IMR-90 (cell line): ENCODE measurements around the gene PTPRO. TPM values are rescaled to one million over a fixed set of nuclear protein-coding genes. Genes with fewer than 3 reads are reported as not detected.

Source experiments
- ATAC-seq: fragments of 200-7000 bp; cut with Tn5 transposase; 2 replicates; pipeline ENCODE4 v1.9.1; 2020; ENCODE audit warnings: low read depth, mild to moderate bottlenecking, moderate library complexity
- BruUV-seq: library from RNA; stranded (reverse); fragments of 400-500 nt; replicated peaks from 2 replicates; lab custom pipeline; 2021; lab: Mats Ljungman, UMichigan
- CTCF ChIA-PET: fragments of 300-600 bp; formaldehyde crosslinking; extraction: SDS; loops from one replicate; lab custom pipeline; 2021; ENCODE audit warnings: antibody characterized with exemption; lab: Yijun Ruan, JAX
- POLR2A ChIA-PET: fragments of 300-600 bp; sonication (Branson Sonifier 250); formaldehyde crosslinking; loops from one replicate; lab custom pipeline; 2022; ENCODE audit warnings: antibody characterized with exemption; ENCODE audit not compliant: unreplicated experiment; lab: Charles Lee
- DNase-seq: peaks from one replicate; pipeline ENCODE4 v3.0.0; 2013
- H2AFZ ChIP-seq: replicated peaks from 2 replicates; pipeline ENCODE3; 2013; ENCODE audit warnings: low read length, mild to moderate bottlenecking; ENCODE audit not compliant: poor library complexity
- H2AK5ac ChIP-seq: 2 replicates; pipeline ENCODE4 v1.6.1; 2013; ENCODE audit warnings: low read depth, low read length, inconsistent platforms
- H2AK9ac ChIP-seq: replicated peaks from 2 replicates; pipeline ENCODE3; 2013; ENCODE audit warnings: mild to moderate bottlenecking, low read depth, low read length, moderate library complexity; ENCODE audit not compliant: poor library complexity
- H2BK120ac ChIP-seq: 2 replicates; pipeline ENCODE4 v1.6.1; 2013; ENCODE audit warnings: low read depth, low read length, inconsistent platforms
- H2BK15ac ChIP-seq: 3 replicates; pipeline ENCODE4 v1.6.1; 2013; ENCODE audit warnings: low read depth, low read length, inconsistent platforms
- H2BK20ac ChIP-seq: 2 replicates; pipeline ENCODE4 v1.6.1; 2013; ENCODE audit warnings: low read depth, mild to moderate bottlenecking, inconsistent platforms, low read length, moderate library complexity
- H2BK5ac ChIP-seq: 2 replicates; pipeline ENCODE4 v1.6.1; 2013; ENCODE audit warnings: mild to moderate bottlenecking, low read depth, low read length, inconsistent platforms; ENCODE audit not compliant: poor library complexity, severe bottlenecking
- H3K14ac ChIP-seq: replicated peaks from 2 replicates; pipeline ENCODE4 v1.6.1; 2013; ENCODE audit warnings: low read depth, low read length, inconsistent platforms
- H3K18ac ChIP-seq: 2 replicates; pipeline ENCODE4 v1.6.1; 2013; ENCODE audit warnings: low read depth, low read length, control low read depth
- H3K23ac ChIP-seq: 2 replicates; pipeline ENCODE4 v1.6.1; 2013; ENCODE audit warnings: low read depth, low read length, inconsistent platforms
- H3K27ac ChIP-seq: 2 replicates; pipeline ENCODE4 v1.5.1; 2013; ENCODE audit warnings: mild to moderate bottlenecking, control low read depth, low read length; ENCODE audit not compliant: insufficient read depth
- H3K27me3 ChIP-seq: 2 replicates; pipeline ENCODE4 v1.6.1; 2013; ENCODE audit warnings: low read length; ENCODE audit not compliant: control insufficient read depth, insufficient read depth
- H3K36me3 ChIP-seq: 2 replicates; pipeline ENCODE4 v1.6.1; 2013; ENCODE audit warnings: low read length, mixed read lengths; ENCODE audit not compliant: control insufficient read depth, insufficient read depth
- H3K4ac ChIP-seq: 2 replicates; pipeline ENCODE4 v1.6.1; 2013; ENCODE audit warnings: low read depth, low read length, inconsistent platforms
- H3K4me1 ChIP-seq: 2 replicates; pipeline ENCODE4 v1.6.1; 2013; ENCODE audit warnings: low read length, mixed read lengths; ENCODE audit not compliant: control insufficient read depth, insufficient read depth
- H3K4me2 ChIP-seq: 2 replicates; pipeline ENCODE4 v1.6.1; 2013; ENCODE audit warnings: low read depth, mild to moderate bottlenecking, control low read depth, low read length, moderate library complexity
- H3K4me3 ChIP-seq: 2 replicates; pipeline ENCODE4 v1.5.1; 2013; ENCODE audit warnings: low read depth, mild to moderate bottlenecking, control low read depth, low read length, moderate library complexity; ENCODE audit not compliant: insufficient read depth
- H3K56ac ChIP-seq: 2 replicates; pipeline ENCODE4 v1.6.1; 2013; ENCODE audit warnings: low read length, inconsistent platforms; ENCODE audit not compliant: insufficient read depth; ENCODE audit errors: extremely low read depth
- H3K79me1 ChIP-seq, 2 experiments: 2 replicates each; pipeline ENCODE4 v1.6.1; 2013; ENCODE audit warnings: low read length in 2 of 2, inconsistent platforms in 1 of 2, low read depth in 1 of 2
- H3K9ac ChIP-seq: 2 replicates; pipeline ENCODE4 v1.6.1; 2013; ENCODE audit warnings: low read depth, low read length, control low read depth
- H3K9me1 ChIP-seq: 2 replicates; pipeline ENCODE4 v1.6.1; 2013; ENCODE audit warnings: low read length, inconsistent platforms; ENCODE audit not compliant: insufficient read depth
- H3K9me3 ChIP-seq: 2 replicates; pipeline ENCODE4 v1.6.1; 2013; ENCODE audit warnings: low read length; ENCODE audit not compliant: control insufficient read depth, insufficient read depth
- H4K20me1 ChIP-seq: 2 replicates; pipeline ENCODE4 v1.6.1; 2013; ENCODE audit warnings: low read length, inconsistent platforms; ENCODE audit not compliant: insufficient read depth
- H4K5ac ChIP-seq: 2 replicates; pipeline ENCODE4 v1.6.1; 2013; ENCODE audit warnings: mild to moderate bottlenecking, low read depth, low read length, control low read depth
- H4K8ac ChIP-seq, 2 experiments: 2 replicates each; pipeline ENCODE4 v1.6.1; 2013; ENCODE audit warnings: low read depth in 2 of 2, low read length in 2 of 2, control low read depth in 1 of 2, inconsistent platforms in 1 of 2
- H4K91ac ChIP-seq: 2 replicates; pipeline ENCODE4 v1.6.1; 2013; ENCODE audit warnings: low read depth, low read length, inconsistent platforms; ENCODE audit not compliant: insufficient read depth
- BHLHE40 ChIP-seq: fragments of 150-350 bp; IDR thresholded peaks from 2 replicates; pipeline ENCODE4 v1.6.1; 2016; ENCODE audit warnings: mild to moderate bottlenecking, low read depth, low read length
- CEBPB ChIP-seq: IDR thresholded peaks from 2 replicates; pipeline ENCODE4 v1.6.1; 2012; ENCODE audit warnings: low read depth, low read length, improper control_type of control experiment
- CHD1 ChIP-seq: IDR thresholded peaks from 2 replicates; pipeline ENCODE4 v1.6.1; 2012; ENCODE audit warnings: low read depth, low read length, improper control_type of control experiment
- FOS ChIP-seq: fragments of 150-350 bp; IDR thresholded peaks from 2 replicates; pipeline ENCODE4 v1.6.1; 2016; ENCODE audit warnings: low read depth, low read length
- MAFK ChIP-seq: IDR thresholded peaks from 2 replicates; pipeline ENCODE4 v1.6.1; 2012; ENCODE audit warnings: low read depth, low read length, improper control_type of control experiment
- MAZ ChIP-seq: IDR thresholded peaks from 2 replicates; pipeline ENCODE4 v1.6.1; 2012; ENCODE audit warnings: low read depth, mild to moderate bottlenecking, low read length, improper control_type of control experiment, moderate library complexity, borderline replicate concordance
- MXI1 ChIP-seq: IDR thresholded peaks from 2 replicates; pipeline ENCODE4 v1.6.1; 2012; ENCODE audit warnings: low read depth, mild to moderate bottlenecking, low read length, moderate library complexity, borderline replicate concordance
- NFE2L2 ChIP-seq: fragments of 150-350 bp; IDR thresholded peaks from 2 replicates; pipeline ENCODE4 v1.6.1; 2016; ENCODE audit warnings: low read depth, mild to moderate bottlenecking, low read length
- POLR2A ChIP-seq: IDR thresholded peaks from 2 replicates; pipeline ENCODE4 v1.6.1; 2012; ENCODE audit warnings: mild to moderate bottlenecking, low read depth, low read length
- RAD21 ChIP-seq: IDR thresholded peaks from 2 replicates; pipeline ENCODE4 v1.6.1; 2012; ENCODE audit warnings: low read length, improper control_type of control experiment
- RCOR1 ChIP-seq: IDR thresholded peaks from 2 replicates; pipeline ENCODE4 v1.6.1; 2012; ENCODE audit warnings: mild to moderate bottlenecking, low read length, improper control_type of control experiment; ENCODE audit not compliant: insufficient replicate concordance
- RFX5 ChIP-seq: IDR thresholded peaks from 2 replicates; pipeline ENCODE4 v1.8.0; 2012; ENCODE audit warnings: low read depth, mild to moderate bottlenecking, low read length, moderate library complexity
- SMC3 ChIP-seq: fragments of 150-350 bp; IDR thresholded peaks from 2 replicates; pipeline ENCODE4 v1.6.1; 2016; ENCODE audit warnings: low read depth, mild to moderate bottlenecking, antibody characterized with exemption, low read length, moderate library complexity
- WGBS, 2 experiments: methylation state at CpG; one replicate each; pipeline versions ENCODE4 v1.1.5 to v1.1.7; 2013; ENCODE audit warnings: missing lambda C conversion rate in 2 of 2; ENCODE audit not compliant: insufficient read length in 1 of 2; ENCODE audit errors: extremely low coverage in 2 of 2; 5-methylcytosine and 5-hydroxymethylcytosine counted together
- dilution Hi-C: fragments of 300-500 bp; cut with HindIII; formaldehyde crosslinking; loops from one replicate; pipeline ENCODE4 v1.14.3; 2018; ENCODE audit warnings: low sequenced_read_pairs; ENCODE audit not compliant: unreplicated experiment
- in situ Hi-C: fragments of 300-500 bp; cut with MboI; formaldehyde crosslinking; loops from 3 replicates; pipeline ENCODE4 v1.14.3; 2019; ENCODE audit warnings: low sequenced_read_pairs, inconsistent platforms, mixed read lengths
- intact Hi-C: fragments of 100-400 bp; cut with micrococcal nuclease; formaldehyde crosslinking; loops from 2 replicates; pipeline ENCODE4 v1.10.0; 2022
- polyA plus RNA-seq, 3 experiments: library from polyadenylated mRNA; depleted of rRNA; stranded (reverse); fragments of >200 nt; gene quantifications; 2 replicates each; pipeline ENCODE4 v1.2.3, GENCODE V29; 2012; ENCODE audit warnings: low replicate concordance in 1 of 3
- total RNA-seq: library from RNA; depleted of rRNA; stranded (reverse); fragments of >200 nt; gene quantifications from 2 replicates; pipeline ENCODE4 v1.2.3, GENCODE V29; 2012
- TF ChIP-seq, protein P1 (sequence below): conservative IDR thresholded peaks from 2 replicates; pipeline ENCODE4 v1.5.1; 2012; ENCODE audit warnings: mild to moderate bottlenecking, low read depth, low read length, improper control_type of control experiment
- TF ChIP-seq, protein P2 (sequence below): fragments of 150-350 bp; IDR thresholded peaks from 2 replicates; pipeline ENCODE4 v1.6.1; 2016; ENCODE audit warnings: low read depth, mild to moderate bottlenecking, low read length, moderate library complexity, borderline replicate concordance
- TF ChIP-seq, protein P3 (sequence below): fragments of 150-350 bp; IDR thresholded peaks from 2 replicates; pipeline ENCODE4 v1.6.1; 2017; ENCODE audit warnings: mild to moderate bottlenecking, antibody characterized with exemption, low read length, low read depth

Gene PTPRO
- total and polyA plus RNA-seq, 2 of the 4 experiments (the other 2 are of a cell fraction), result 0.03 to 0.18 TPM

DNA sequence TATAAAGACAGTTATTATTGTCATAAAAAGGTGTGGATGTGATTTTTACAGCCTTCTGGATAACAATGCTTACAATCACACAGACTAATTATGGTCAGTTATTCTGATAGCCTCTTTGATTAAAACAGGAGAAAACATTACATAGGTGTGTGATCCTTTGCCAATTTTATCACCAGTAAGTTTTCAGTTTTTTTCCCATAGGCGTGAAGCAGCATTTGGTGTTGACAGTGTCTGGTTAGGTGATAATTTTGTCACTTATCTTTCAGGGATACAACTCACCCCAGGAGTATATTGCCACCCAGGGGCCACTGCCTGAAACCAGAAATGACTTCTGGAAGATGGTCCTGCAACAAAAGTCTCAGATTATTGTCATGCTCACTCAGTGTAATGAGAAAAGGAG lies 258.1 kb downstream of the PTPRO start:
- Histone ChIP-seq H4K91ac (no peak overlapping the region), H3K18ac (no peak overlapping the region), H3K4me1 (peaks cover 2% of the 10 kb centered on the region; the same call in 1 of the 2 replicates), H2BK5ac (no peak overlapping the region), H2AK5ac (no peak overlapping the region), H3K9ac (no peak overlapping the region), H3K23ac (no peak overlapping the region), H3K27ac (no peak overlapping the region), H3K4me2 (no peak overlapping the region), H3K56ac (no peak overlapping the region), H3K9me1 (no peaks in the 10 kb centered on the region), H2BK20ac (no peak overlapping the region), H2BK120ac (no peak overlapping the region), H3K27me3 (no peaks in the 10 kb centered on the region; the same call in 1 of the 2 replicates), H4K20me1 (no peaks in the 10 kb centered on the region), H3K4ac (no peak overlapping the region), H3K36me3 (no peaks in the 10 kb centered on the region), H3K4me3 (no peak overlapping the region), H4K5ac (no peak overlapping the region), H3K79me1 (no peaks in the 10 kb centered on the region), H2BK15ac (no peak overlapping the region), H2AK9ac (no peak overlapping the region), H3K14ac (no peak overlapping the region), H4K8ac (no peak overlapping the region), H3K9me3 (peaks cover 2% of the 10 kb centered on the region), H2AFZ (no peak overlapping the region)
- dilution Hi-C loops, result no loop called here
- TF ChIP-seq CEBPB, result no peak
- TF ChIP-seq, protein P1, sequence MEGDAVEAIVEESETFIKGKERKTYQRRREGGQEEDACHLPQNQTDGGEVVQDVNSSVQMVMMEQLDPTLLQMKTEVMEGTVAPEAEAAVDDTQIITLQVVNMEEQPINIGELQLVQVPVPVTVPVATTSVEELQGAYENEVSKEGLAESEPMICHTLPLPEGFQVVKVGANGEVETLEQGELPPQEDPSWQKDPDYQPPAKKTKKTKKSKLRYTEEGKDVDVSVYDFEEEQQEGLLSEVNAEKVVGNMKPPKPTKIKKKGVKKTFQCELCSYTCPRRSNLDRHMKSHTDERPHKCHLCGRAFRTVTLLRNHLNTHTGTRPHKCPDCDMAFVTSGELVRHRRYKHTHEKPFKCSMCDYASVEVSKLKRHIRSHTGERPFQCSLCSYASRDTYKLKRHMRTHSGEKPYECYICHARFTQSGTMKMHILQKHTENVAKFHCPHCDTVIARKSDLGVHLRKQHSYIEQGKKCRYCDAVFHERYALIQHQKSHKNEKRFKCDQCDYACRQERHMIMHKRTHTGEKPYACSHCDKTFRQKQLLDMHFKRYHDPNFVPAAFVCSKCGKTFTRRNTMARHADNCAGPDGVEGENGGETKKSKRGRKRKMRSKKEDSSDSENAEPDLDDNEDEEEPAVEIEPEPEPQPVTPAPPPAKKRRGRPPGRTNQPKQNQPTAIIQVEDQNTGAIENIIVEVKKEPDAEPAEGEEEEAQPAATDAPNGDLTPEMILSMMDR, result no peak
- TF ChIP-seq RFX5, result no peak
- TF ChIP-seq SMC3, result no peak
- TF ChIP-seq MAFK, result no peak
- no peak for TF ChIP-seq RAD21
- no peak for TF ChIP-seq MAZ
- TF ChIP-seq, protein P2, sequence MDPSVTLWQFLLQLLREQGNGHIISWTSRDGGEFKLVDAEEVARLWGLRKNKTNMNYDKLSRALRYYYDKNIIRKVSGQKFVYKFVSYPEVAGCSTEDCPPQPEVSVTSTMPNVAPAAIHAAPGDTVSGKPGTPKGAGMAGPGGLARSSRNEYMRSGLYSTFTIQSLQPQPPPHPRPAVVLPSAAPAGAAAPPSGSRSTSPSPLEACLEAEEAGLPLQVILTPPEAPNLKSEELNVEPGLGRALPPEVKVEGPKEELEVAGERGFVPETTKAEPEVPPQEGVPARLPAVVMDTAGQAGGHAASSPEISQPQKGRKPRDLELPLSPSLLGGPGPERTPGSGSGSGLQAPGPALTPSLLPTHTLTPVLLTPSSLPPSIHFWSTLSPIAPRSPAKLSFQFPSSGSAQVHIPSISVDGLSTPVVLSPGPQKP, result no peak
- TF ChIP-seq RCOR1, result no peak
- TF ChIP-seq FOS, result no peak
- TF ChIP-seq, protein P3, sequence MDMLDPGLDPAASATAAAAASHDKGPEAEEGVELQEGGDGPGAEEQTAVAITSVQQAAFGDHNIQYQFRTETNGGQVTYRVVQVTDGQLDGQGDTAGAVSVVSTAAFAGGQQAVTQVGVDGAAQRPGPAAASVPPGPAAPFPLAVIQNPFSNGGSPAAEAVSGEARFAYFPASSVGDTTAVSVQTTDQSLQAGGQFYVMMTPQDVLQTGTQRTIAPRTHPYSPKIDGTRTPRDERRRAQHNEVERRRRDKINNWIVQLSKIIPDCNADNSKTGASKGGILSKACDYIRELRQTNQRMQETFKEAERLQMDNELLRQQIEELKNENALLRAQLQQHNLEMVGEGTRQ, result no peak
- TF ChIP-seq POLR2A, result no peak
- no peak for TF ChIP-seq MXI1
- TF ChIP-seq BHLHE40, result no peak
- TF ChIP-seq NFE2L2, result no peak
- no peak for TF ChIP-seq CHD1
- CTCF ChIA-PET, result interaction anchor here (1.0 kb wide), 1 partner anchor 48 kb away, joined by 3 read pairs; no protein-coding TSS in a partner anchor
- intact Hi-C loops, result loop anchor here (10.0 kb wide), 1 partner anchor 426 kb away; no protein-coding TSS in a partner anchor
- POLR2A ChIA-PET, result no interaction called here
- BruUV-seq, result no TSS peak
- no CpG with 5 or more reads among the region's 1 CpG for WGBS, 2 experiments
- DNase-seq, result no peak
- ATAC-seq, result no peak
- in situ Hi-C loops, result no loop called here
